ENCODE results near the gene PPIP5K2.

The PPIP5K2 gene

GRCh38 chr5:103255691-103256090, 135.6 kb downstream of the PPIP5K2 start:
- no peak for DNase-seq

GRCh38 chr5:103256178-103256577, 136.1 kb downstream of the PPIP5K2 start:
- no peak for DNase-seq

- peak; percentile 90 for DNase-seq
These were observed 138.4 kb downstream of the PPIP5K2 start, which contains the start of gene MACIR for GRCh38 chr5:103258368-103258956. TSS of gene MACIR (plus strand) at chr5:103258763. CDS start at chr5:103275920, 17,157 bp downstream.

GRCh38 chr5:103258957-103259704, 139.0 kb downstream of the PPIP5K2 start:
- DNase-seq = peak; percentile 52

GRCh38 chr5:103259705-103260355, 139.7 kb downstream of the PPIP5K2 start:
- DNase-seq = no peak

GRCh38 chr5:103260951-103261350, 140.8 kb downstream of the PPIP5K2 start:
- no peak for DNase-seq
